HCT116 (cell line): ENCODE measurements around the gene AGBL3.

Experiments used
- CEBPB ChIP-seq: IDR thresholded peaks from 2 replicates; pipeline ENCODE4 v1.6.1; 2012; ENCODE audit warnings: low read depth
- EGR1 ChIP-seq: IDR thresholded peaks from 2 replicates; pipeline ENCODE4 v1.6.1; 2012; ENCODE audit warnings: low read depth
- EZH2 ChIP-seq: fragments of 200-600 bp; sonication (generic); IDR thresholded peaks from 2 replicates; pipeline ENCODE4 v1.6.1; 2017; ENCODE audit warnings: antibody characterized with exemption, mixed run types
- EZH2phosphoT487 ChIP-seq: fragments of 200-600 bp; IDR thresholded peaks from 2 replicates; pipeline ENCODE4 v1.6.1; 2018; ENCODE audit warnings: antibody characterized with exemption, borderline replicate concordance
- JUND ChIP-seq: IDR thresholded peaks from 2 replicates; pipeline ENCODE4 v1.6.1; 2012
- POLR2A ChIP-seq: IDR thresholded peaks from 2 replicates; pipeline ENCODE4 v1.7.0; 2011; ENCODE audit warnings: borderline replicate concordance; ENCODE audit not compliant: insufficient read depth, insufficient read length; ENCODE audit errors: extremely low read depth
- POLR2AphosphoS5 ChIP-seq: IDR thresholded peaks from 2 replicates; pipeline ENCODE4 v1.6.1; 2011; ENCODE audit warnings: mild to moderate bottlenecking, low read depth, low read length, moderate library complexity
- RAD21 ChIP-seq: IDR thresholded peaks from 2 replicates; pipeline ENCODE4 v1.6.1; 2012; ENCODE audit warnings: low read depth, mild to moderate bottlenecking
- YY1 ChIP-seq: IDR thresholded peaks from 2 replicates; pipeline ENCODE4 v1.6.1; 2011; ENCODE audit warnings: low read length, low read depth, moderate library complexity, mild to moderate bottlenecking; ENCODE audit not compliant: insufficient replicate concordance; ENCODE audit errors: extremely low read depth
- TF ChIP-seq, protein P1 (sequence below), 3 experiments: fragments of 200-600 bp in 1 of 3; sonication (generic) in 1 of 3; IDR thresholded peaks in 2 of 3; conservative IDR thresholded peaks in 1 of 3; 2 replicates each; pipeline ENCODE4 v1.5.1; 2012 to 2017; ENCODE audit warnings: low read depth in 2 of 3, low read length in 2 of 3, antibody characterized with exemption in 1 of 3, borderline replicate concordance in 1 of 3, control low read depth in 1 of 3, mild to moderate bottlenecking in 1 of 3, mixed read lengths in 1 of 3, mixed run types in 1 of 3, moderate library complexity in 1 of 3; ENCODE audit not compliant: insufficient read depth in 1 of 3
- TF ChIP-seq, protein P2 (sequence below): IDR thresholded peaks from 2 replicates; pipeline ENCODE4 v1.6.1; 2012; ENCODE audit warnings: low read depth
- TF ChIP-seq, protein P3 (sequence below): IDR thresholded peaks from 2 replicates; pipeline ENCODE4 v1.6.1; 2012
- TF ChIP-seq, protein P4 (sequence below): IDR thresholded peaks from 2 replicates; pipeline ENCODE4 v1.6.1; 2012

DNA sequence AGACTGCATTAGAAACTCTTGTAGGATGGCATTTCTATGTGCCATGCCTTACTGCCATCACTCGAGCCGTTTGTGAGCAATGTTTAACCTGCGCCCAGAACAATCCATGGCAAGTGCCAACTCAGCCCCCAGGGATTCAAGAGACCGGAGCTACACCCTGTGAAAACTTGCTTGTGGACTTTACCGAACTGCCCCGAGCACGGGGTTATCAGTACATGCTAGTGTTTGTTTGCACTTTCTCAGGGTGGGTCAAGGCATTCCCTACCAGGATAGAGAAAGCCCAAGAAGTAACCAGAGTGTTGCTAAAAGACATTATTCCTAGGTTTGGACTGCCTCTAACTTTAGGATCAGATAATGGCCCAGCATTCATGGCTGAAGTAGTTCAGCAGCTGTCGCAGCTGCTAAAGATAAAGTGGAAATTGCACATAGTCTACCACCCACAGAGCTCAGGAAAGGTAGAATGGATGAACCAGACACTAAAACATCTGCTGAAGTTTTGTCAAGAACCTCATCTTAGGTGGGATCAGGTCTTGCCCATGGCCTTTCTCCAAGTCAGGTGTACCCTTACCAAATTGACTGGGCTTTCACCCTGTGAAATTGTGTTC lies 193.1 kb downstream of the AGBL3 start:
- TF ChIP-seq POLR2A (no peak), JUND (no peak), YY1 (no peak), RAD21 (no peak), CEBPB (no peak), EZH2 (no peak), EGR1 (no peak), POLR2AphosphoS5 (no peak), EZH2phosphoT487 (no peak)
- TF ChIP-seq, protein P1, sequence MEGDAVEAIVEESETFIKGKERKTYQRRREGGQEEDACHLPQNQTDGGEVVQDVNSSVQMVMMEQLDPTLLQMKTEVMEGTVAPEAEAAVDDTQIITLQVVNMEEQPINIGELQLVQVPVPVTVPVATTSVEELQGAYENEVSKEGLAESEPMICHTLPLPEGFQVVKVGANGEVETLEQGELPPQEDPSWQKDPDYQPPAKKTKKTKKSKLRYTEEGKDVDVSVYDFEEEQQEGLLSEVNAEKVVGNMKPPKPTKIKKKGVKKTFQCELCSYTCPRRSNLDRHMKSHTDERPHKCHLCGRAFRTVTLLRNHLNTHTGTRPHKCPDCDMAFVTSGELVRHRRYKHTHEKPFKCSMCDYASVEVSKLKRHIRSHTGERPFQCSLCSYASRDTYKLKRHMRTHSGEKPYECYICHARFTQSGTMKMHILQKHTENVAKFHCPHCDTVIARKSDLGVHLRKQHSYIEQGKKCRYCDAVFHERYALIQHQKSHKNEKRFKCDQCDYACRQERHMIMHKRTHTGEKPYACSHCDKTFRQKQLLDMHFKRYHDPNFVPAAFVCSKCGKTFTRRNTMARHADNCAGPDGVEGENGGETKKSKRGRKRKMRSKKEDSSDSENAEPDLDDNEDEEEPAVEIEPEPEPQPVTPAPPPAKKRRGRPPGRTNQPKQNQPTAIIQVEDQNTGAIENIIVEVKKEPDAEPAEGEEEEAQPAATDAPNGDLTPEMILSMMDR (IDR thresholded peaks at IDR 0.05 in 2 of 3, conservative IDR thresholded peaks at IDR 0.05 in 1 of 3; ENCODE audit: borderline replicate concordance in 1 of 3, insufficient read depth in 1 of 3, low read depth in 2 of 3, low read length in 2 of 3), result no peak
- TF ChIP-seq, protein P2, sequence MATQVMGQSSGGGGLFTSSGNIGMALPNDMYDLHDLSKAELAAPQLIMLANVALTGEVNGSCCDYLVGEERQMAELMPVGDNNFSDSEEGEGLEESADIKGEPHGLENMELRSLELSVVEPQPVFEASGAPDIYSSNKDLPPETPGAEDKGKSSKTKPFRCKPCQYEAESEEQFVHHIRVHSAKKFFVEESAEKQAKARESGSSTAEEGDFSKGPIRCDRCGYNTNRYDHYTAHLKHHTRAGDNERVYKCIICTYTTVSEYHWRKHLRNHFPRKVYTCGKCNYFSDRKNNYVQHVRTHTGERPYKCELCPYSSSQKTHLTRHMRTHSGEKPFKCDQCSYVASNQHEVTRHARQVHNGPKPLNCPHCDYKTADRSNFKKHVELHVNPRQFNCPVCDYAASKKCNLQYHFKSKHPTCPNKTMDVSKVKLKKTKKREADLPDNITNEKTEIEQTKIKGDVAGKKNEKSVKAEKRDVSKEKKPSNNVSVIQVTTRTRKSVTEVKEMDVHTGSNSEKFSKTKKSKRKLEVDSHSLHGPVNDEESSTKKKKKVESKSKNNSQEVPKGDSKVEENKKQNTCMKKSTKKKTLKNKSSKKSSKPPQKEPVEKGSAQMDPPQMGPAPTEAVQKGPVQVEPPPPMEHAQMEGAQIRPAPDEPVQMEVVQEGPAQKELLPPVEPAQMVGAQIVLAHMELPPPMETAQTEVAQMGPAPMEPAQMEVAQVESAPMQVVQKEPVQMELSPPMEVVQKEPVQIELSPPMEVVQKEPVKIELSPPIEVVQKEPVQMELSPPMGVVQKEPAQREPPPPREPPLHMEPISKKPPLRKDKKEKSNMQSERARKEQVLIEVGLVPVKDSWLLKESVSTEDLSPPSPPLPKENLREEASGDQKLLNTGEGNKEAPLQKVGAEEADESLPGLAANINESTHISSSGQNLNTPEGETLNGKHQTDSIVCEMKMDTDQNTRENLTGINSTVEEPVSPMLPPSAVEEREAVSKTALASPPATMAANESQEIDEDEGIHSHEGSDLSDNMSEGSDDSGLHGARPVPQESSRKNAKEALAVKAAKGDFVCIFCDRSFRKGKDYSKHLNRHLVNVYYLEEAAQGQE, result no peak
- TF ChIP-seq, protein P3, sequence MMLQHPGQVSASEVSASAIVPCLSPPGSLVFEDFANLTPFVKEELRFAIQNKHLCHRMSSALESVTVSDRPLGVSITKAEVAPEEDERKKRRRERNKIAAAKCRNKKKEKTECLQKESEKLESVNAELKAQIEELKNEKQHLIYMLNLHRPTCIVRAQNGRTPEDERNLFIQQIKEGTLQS, result no peak
- TF ChIP-seq, protein P4, sequence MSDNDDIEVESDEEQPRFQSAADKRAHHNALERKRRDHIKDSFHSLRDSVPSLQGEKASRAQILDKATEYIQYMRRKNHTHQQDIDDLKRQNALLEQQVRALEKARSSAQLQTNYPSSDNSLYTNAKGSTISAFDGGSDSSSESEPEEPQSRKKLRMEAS, result no peak
